Effector CD8-positive, alpha-beta T cell (primary cell): ENCODE data around the gene FICD.

ENCODE experiments used
- DNase-seq: peaks from one replicate; lab custom pipeline; 2025; lab: John Stamatoyannopoulos, UW

The FICD gene

DNA sequence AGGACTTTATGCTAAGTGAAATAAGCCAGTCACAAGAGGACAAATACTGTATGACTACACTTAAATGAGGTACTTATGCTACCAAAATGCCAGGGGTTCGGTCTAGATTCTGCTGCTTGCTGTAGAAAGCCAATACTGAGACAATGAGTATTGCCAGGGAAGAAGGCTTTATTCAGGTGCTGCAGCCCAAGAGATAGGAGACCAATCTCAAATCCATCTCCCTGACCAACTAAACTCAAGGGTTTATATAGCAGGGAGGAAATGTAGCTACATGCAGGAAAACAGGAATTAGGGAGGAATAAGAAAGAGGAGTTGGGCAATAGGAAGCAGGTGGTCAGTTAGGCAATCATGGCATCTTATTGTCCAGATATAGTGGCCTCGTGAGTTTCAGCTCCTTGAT is 12.2 kb upstream of the FICD start:
- DNase-seq, result no peak

DNA sequence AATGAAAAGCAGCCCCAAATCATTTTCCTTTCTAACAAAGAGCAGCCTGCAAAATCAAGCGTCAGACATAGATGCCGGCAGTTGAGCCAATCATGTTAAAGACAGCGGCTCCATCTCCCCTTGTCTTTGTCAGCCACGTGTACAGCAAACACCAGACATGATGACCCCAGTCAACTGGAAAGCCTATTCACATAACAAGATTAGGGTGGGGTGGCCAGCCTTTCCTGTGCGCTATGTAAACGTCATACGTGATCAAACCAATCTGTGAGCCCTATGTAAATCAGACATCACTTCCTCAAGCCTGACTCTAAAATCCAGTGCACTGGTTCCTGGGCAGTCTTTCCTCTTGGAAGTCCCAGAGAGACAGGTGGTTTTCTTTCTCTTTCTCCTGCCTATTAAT is 9.9 kb upstream of the FICD start:
- no peak for DNase-seq

GRCh38 chr12:108507971-108508642 is 7.0 kb upstream of the FICD start:
- DNase-seq, result no peak

DNA sequence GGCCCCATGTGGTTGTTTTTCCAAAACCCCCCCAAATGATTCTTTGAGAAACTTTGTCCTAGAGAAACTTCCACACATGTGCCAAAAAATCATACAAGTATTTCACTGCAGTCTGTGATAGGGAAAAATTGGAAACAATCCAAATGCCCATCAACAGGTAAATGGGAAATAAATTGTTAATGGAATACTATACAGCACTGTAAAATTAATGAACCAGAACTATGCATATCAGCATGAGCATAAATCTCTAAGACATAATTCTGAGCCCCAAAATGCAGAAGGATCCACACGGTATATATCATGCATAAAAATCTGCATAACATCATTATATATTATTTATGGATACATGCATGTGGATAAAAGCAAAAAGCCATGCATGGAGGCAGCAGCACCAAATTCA is 5.3 kb upstream of the FICD start:
- no peak for DNase-seq

DNA sequence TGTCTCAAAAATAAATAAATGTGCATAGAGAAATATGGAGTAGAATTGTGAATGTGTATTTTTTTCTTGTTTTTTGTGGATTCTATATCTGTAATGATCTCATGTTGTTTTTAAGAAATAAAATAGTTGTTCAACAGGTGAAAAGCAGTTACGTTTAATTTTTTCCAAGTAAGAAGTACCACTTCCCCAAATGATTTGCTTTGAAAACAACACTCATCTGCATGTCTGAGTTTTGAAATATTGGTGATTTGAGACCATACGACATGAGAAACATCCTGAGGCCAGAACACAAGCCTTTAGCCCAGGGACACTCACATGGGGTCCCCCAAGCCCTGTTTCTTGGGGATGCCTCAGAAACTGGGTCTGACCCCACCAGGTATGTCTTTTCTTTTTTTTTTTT is 4.2 kb upstream of the FICD start:
- no peak for DNase-seq

GRCh38 chr12:108511633-108512540 is 3.2 kb upstream of the FICD start:
- peak; percentile 66 for DNase-seq

DNA sequence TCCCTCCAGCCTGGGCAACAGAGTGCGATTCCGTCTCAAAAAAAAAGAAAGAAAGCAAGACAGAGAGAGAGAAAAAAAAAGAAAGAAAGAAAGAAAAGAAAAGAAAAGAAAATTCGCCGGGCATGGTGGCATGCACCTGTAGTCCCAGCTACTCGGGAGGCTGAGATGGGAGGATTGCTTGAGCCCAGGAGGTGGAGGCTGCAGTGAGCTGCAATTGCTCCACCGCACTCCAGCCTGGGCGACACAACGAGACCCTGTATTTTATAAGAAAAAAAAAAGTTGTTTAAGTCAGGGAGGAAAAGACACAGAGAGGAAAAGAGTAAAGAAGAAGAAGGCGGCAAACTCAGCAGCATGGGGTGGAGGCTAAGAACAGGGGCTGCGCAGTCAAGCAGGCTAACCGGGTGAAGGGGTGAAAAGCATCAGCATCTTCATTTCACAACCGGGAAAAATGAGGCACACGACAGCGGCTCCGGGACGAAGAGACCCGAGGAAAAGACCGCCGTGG is 557 bp upstream of the FICD start:
- no peak for DNase-seq

- no peak for DNase-seq
These were observed 839 bp downstream of the FICD start for GRCh38 chr12:108515916-108516315.

DNA sequence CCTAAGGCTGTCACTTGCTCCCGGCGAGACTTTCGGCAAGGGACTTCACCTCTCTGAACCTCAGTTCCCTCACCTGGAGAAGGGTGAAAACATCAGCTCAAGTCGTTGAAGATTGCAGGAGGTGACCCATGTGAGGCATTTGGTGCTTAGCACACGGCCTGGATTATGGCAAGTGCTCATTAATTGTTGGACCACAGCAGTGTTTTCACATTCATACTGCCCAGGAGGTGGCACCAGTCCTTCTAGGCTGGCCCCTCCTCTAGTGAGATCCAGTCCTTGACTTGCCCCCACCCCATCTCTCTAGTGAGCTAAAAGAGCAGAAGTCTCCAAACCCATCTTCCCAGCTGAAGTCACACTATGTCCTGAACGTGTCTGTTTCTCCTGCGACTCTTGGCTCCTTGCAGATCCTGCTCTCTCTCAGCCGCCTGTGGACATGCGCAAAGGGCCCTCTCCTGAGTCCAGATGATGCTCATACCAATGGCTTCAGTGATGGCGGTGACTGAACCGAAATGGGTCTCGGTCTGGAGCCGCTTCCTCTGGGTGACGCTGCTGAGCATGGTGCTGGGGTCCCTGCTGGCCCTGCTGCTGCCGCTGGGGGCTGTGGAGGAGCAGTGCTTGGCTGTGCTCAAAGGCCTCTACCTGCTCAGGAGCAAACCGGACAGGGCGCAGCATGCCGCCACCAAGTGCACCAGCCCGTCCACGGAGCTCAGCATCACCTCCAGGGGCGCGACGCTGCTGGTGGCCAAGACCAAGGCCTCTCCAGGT is 1.6 kb downstream of the FICD start:
- no peak for DNase-seq

DNA sequence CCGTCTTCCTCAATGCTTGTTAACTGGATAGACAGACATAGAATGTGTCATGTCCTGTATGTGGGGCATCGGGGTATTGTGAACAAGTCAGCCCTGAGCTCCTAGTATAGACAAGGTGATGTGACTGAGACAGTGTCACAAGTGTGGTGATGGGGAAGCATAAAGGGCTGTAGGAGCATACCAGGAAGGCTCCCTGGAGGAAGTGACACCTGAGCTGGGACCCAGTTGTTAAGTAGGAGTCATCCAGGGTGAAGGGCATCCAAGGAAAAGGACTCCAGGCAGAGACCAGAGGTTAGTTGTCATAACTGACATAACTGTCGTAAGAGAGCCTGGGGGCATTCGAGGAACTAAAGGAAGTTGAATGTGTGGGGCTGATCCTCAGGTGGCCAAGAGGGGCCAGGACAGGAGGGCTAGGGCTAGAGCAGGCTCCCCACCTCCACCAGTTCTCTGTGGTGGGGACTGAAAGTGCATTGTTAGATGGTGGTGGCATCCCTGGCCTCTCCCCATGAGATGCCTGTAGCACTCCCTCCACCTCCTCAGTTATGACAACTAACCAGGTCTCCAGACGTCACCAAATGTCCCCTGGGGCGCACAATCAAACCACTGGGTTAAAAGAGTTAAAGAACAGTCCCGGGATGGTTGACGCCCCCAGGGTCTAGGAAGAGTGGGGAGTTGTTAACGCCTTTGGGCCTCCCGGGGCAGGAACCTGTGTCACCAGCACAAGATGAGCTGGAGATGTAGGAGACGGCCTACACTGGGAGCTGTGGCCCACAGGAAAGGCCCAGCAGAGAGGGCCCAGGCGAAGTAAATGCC is 2.4 kb downstream of the FICD start:
- DNase-seq, result no peak

- no peak for DNase-seq
These were observed 3.1 kb downstream of the FICD start for GRCh38 chr12:108518101-108518715.

DNA sequence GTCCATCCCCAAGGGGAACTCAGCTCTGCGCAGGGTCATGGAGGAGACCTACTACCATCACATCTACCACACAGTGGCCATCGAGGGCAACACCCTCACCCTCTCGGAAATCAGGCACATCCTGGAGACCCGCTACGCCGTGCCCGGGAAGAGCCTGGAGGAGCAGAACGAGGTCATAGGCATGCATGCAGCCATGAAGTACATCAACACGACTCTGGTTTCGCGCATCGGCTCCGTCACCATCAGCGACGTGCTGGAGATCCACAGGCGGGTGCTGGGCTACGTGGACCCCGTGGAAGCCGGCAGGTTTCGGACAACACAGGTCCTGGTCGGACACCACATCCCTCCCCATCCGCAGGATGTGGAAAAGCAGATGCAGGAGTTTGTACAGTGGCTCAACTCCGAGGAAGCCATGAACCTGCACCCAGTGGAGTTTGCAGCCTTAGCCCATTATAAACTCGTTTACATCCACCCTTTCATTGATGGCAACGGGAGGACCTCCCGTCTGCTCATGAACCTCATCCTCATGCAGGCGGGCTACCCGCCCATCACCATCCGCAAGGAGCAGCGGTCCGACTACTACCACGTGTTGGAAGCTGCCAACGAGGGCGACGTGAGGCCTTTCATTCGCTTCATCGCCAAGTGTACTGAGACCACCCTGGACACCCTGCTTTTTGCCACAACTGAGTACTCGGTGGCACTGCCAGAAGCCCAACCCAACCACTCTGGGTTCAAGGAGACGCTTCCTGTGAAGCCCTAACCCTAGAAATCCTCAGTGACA is 3.8 kb downstream of the FICD start:
- no peak for DNase-seq

GRCh38 chr12:108519558-108519957 is 4.5 kb downstream of the FICD start:
- no peak for DNase-seq

DNA sequence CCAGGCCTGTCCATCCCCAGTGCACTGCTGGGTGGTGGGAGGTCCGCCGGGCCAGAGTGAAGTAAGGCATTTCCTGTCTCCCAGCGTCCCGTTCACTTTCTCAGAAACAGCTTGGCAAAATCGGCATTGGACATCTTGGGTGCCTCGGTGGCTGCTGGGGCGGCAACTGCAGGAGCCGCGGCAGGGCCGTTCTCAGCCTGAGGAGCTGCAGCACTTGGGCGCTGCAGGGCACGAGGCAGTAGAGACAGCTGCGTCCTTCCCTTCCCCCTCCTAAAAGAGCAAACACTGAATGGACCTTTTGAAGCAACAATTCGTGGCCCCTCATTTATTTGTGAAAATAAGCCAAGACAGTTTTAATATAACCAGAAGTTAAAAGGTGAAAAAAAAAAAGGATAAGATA is 8.3 kb downstream of the FICD start:
- no peak for DNase-seq

DNA sequence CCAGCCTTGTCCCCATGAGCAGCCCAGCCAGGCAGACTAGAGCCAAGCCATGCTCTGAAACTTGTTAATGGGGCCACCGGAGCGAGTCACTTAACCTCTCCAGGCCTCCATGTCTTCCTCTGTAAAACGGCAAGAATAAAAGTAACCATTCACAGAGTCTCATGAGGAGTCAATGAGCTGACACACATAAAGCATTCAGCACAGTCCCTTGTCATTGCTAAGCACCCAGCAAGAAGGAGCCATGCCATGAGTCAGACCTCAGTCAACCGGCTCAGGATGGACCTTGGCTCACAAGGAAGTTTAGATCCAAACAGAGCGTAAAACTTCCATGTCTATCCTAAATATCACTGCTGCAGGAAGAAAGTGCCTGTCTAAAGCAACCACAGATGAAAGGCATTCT is 10.6 kb downstream of the FICD start:
- DNase-seq, result no peak

DNA sequence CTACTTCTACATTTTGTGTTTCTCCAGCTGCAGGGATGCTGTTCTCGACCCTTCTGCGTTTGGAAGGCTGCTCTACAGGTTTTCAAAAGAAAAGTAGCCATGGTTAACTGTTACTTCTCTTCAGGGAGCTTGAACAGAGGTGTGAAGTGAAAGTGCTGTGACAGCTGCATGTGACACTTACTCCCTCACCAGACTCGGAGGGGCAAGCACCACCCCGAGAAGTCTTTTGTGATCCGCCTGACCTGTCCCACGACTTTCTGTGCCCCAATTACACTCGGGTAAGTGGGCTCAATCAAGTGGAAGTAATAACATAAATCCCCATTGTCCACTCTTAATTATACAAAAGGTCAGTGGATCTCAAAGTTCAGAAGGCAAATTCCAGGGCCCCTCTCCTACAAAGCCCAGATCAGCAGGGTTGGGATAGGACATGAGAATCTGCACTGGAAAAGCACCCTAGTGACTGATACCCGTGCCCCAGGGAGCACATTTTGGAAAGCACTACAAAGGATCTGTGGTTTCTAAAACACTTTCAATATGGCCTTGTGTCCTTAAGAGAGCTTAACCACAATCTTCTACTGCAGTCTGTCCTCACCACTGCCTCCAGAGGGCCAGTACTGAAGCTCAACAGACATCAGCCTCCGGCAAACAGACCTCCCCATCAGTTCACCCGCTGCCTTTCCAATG is 11.5 kb downstream of the FICD start:
- DNase-seq, result no peak

DNA sequence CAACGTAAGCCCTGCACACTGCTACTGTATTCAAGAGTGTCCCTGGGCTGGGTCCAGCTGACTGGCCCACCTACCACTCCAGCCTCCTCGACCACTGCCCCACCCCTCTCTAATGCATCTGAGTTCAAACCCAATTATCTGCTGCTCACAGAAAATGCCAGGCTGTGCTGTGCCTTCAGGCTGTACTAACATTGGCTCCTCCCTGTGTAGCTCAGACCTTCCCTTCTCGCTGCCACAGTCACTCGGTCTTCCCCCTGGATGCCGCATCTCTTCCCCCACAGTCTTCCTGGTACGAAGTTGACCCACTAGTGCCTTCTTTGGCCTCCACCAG is 12.1 kb downstream of the FICD start:
- no peak for DNase-seq

DNA sequence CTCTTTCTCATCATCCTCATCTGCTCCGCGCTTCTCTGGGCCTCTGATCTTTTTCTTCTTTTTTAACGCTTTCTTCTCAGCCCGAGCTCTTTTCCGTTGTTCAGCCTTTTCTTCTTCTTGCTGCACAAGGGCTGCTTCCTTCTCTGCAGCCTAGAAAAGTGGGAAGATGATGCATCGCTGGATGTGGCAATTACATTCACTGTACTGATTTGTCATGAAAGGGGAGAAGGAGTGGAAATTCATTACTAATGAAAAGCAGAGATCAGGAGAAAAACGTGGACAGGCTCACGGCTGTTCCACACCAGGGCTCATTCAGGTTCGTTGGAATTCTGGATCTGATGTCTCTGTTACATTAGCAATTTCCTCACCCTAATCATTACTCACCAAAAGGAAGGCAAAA is 15.1 kb downstream of the FICD start:
- DNase-seq, result no peak

GRCh38 chr12:108531929-108532848 is 17.1 kb downstream of the FICD start:
- DNase-seq, result no peak
